GM12872 (cell line): ENCODE data around the gene CLEC4C.

ENCODE experiments used
- CTCF ChIP-seq: IDR thresholded peaks from 3 replicates; pipeline ENCODE4 v1.5.1; 2011; ENCODE audit warnings: low read depth, mild to moderate bottlenecking, low read length, moderate library complexity; ENCODE audit not compliant: insufficient read depth

The CLEC4C gene

DNA sequence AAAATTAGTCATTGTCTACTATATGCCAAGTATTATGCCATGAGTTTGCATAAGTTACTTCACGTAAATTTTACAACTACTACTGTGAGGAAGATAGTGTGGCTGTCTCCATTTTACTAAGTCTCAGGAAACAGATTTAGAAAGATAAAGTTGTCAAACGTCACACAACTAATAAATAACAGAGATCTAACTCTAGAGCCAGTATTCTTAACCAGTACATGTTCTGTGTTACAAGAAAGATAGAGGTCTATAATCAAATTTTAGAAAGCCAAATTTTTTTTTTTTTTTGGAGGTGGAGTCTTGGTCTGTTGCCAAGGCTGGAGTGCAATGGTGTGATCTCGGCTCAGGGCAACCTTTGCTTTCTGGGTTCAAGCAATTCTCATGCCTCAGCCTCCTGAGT is 14.2 kb downstream of the CLEC4C start:
- TF ChIP-seq CTCF = no peak

- TF ChIP-seq CTCF = no peak
Observed at GRCh38 chr12:7731486-7731885, 15.7 kb downstream of the CLEC4C start.

- no peak for TF ChIP-seq CTCF
Observed at GRCh38 chr12:7729746-7730145, 17.4 kb downstream of the CLEC4C start.

GRCh38 chr12:7723926-7724325 is 23.2 kb downstream of the CLEC4C start:
- TF ChIP-seq CTCF = no peak

DNA sequence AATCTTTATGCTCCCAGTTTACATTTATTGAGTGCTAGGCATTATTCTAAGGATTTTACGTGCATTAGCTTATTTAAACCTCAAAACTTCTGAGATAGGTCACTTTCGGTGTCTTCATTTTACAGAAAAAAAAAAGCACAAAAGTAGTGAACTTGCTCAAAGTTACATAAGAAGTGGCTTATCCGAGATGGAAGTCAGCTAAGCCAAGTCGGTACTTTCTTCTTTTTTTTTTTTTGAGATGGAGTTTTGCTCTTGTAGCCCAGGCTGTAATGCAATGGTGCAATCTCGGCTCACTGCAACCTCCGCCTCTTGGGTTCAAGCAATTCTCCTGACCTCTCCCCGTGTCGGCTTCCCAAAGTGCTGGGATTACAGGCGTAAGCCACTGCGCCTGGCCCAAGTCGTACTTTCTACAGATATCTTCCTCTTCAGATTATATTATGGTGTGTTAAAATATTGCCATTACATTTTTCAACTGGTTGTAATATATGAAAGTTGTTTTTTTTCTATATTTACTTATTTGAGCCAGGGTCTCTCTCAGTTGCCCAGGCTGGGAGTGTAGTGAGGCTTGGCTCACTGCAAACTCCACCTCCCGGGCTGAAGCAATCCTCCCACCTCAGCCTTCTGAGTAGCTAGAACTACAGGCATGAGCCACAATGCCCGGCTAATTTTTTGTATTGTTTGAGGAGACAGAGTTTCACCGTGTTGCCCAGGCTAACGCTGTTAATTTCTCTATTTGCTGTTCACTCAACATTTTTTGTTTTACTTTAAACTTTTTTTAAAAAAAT is 27.0 kb downstream of the CLEC4C start:
- TF ChIP-seq CTCF = no peak

- TF ChIP-seq CTCF = peak; percentile 12; the same call in 1 of the 3 replicates
Observed at GRCh38 chr12:7716381-7716780, 30.8 kb downstream of the CLEC4C start.

DNA sequence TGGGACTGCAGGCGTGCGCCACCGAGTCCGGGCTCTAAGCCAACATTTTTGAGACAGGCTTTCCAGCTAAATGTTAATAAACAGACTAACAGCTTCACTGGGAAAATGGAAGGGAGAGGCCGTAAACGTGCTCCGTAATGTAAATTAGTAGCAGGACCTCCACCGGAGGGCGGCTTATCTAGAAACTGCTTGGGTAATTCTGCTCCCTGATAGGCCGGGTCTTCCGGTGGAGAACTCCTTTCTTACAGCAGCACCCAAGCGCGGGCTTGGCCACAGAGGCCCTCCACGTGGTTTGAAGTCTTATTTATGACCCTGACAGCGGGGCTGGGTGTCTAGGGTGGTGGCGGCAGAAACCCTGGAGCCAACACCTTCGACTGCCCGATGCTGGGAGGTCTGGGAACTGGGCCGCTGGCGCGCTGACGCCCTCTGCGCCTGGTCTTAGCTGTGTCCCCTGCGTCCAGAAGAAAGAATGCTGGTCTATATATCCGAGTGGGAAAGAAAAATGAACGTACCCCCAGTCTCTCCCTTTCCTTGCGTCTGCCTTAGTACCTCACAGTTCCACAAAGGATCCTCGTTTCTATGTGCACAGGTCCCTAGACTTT is 34.2 kb downstream of the CLEC4C start:
- no peak for TF ChIP-seq CTCF
